ENCODE measurements around the gene DCUN1D4.

DCUN1D4 gene

DNA sequence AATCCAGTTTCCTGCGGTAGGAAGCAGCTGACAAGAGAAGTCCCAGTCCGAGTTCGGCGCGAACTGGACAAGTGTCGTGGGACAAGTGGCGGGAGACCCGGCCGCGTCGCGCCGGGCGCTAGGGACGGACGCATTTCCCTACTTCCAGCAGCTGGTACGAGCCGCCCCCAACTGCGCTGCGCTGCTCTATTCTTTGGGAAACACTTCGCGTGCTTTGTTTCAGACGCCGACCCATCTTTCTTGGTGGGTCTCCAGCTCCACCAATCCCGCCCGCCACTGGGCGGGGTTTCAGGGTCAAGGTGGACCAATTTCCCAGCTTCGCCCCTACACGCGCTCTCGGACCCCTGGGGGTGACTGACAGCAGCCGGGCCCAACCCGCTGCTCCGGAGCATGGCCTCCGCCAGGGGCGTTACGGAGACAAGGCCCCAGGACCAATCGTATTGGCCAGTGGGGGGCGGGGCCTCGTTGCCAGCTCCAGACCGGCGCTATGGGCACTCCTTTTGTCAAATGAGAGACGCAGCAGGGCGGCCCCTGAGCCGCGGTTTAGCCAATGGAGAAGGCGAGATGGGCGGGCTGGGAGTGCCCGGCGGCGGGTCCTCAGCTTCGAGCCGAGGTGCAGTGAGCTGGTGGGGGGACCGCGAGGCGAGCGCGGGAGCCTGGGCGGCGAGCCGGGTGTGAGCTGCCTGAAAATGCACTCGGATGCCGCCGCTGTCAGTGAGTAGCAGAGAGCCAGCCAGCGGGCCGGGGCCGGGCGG lies at the start of gene DCUN1D4:
DCUN1D4 (plus strand) TSS at position 600 of the 755 bp plus-strand sequence; CDS start at position 690, 90 bp downstream.
- peak; percentile 100 for DNase-seq

GRCh38 chr4:51820443-51821234 lies 22.3 kb upstream of the DCUN1D4 start:
- no peak for DNase-seq

GRCh38 chr4:51825341-51825740 lies 17.6 kb upstream of the DCUN1D4 start:
- DNase-seq, result no peak

DNA sequence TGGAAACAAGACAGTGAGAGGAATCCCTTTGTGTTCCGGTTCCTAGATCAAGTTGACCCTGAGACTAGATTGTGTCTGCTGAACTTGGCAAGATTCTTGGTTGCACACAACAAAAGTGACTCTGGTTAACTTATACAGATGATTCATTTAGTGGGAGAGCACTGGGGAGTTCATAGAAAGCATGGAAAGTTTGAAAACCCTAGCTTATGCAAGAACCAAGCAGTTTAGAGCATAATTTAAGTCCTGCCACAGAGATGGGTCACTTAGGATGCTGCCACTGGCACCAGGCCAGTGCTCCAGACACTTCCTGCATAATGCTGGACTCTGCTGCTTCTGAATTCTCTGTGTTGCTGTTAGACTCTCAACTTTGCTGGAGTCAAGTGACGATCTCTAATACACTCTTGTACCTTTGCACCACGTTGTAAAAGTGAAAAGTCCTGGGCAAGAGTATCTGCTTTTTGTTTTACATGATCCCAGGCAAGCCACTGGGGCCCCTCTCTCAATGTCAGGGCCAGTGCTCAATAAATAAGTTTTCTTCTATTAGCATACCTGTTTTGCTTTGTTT lies 12.7 kb upstream of the DCUN1D4 start:
- DNase-seq, result no peak

- DNase-seq, result peak; percentile 39
Observed at GRCh38 chr4:51831133-51831532, 11.8 kb upstream of the DCUN1D4 start.

DNA sequence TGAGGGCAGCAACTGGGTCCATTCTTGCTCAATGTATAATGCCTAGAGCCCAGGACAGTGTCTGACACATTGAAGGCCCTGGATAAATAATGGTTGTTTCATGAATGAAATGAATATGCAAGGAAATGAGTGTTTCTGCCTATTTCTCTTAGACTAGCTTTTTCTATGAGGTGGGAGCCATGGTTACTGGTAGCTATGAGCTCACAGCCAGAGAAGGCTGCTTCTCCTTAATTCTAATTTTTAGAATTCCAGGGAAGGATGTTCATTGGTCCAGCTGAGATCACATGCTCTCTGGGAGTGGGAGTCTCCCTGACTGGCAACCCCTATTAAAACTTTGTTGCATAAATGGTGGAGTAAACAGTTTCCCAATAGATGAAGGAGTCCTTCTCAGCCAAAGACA lies 9.7 kb upstream of the DCUN1D4 start:
- no peak for DNase-seq

- no peak for DNase-seq
Observed at GRCh38 chr4:51835079-51835478, 7.9 kb upstream of the DCUN1D4 start.

GRCh38 chr4:51835855-51836254 lies 7.1 kb upstream of the DCUN1D4 start:
- DNase-seq, result no peak

DNA sequence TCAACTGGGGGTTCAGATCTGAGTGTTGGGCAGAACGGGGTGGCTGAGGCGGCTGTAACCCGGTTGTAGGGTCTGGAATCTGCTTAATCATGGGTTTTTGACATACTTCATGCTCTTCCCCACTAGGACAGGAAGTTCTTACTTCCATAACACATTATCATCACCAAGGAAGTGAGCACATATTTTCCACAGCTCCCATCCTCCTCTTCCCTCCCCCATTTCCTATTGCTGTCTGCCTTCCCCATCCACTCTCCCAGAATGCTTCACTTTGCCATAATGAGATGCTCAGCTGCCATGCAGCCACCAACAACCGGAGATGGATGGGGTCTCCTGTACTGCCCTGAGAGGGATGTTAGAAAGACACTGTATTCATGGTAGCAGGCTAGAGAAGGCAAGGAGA lies 6.4 kb upstream of the DCUN1D4 start:
- no peak for DNase-seq

GRCh38 chr4:51840781-51841180 lies 2.2 kb upstream of the DCUN1D4 start:
- no peak for DNase-seq

DNA sequence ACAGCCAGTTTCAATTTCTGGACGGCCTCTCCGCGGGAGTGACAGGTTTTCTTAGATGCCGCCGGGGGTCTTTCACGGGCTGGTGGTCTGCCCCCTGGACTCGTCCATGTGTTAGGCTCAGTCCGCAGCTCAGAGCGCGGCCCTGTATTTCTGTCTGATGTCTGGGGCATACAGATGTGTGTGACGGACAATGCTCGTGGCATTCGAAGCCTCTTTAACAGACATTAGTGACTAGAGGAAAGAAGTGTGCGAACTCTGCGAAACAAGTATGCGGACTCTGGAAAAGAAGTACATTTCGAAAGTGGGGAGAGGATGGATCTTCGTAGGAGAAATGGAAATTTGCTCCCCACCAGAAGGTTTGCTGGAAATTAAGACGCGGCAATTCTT lies 793 bp upstream of the DCUN1D4 start:
- DNase-seq, result peak; percentile 26

- peak; percentile 55 for DNase-seq
Observed at GRCh38 chr4:51843309-51844152, 578 bp downstream of the DCUN1D4 start.

- peak; percentile 92 for DNase-seq
Observed at GRCh38 chr4:51844153-51845054, 1.5 kb downstream of the DCUN1D4 start.

- no peak for DNase-seq
Observed at GRCh38 chr4:51845055-51845426, 2.1 kb downstream of the DCUN1D4 start.

DNA sequence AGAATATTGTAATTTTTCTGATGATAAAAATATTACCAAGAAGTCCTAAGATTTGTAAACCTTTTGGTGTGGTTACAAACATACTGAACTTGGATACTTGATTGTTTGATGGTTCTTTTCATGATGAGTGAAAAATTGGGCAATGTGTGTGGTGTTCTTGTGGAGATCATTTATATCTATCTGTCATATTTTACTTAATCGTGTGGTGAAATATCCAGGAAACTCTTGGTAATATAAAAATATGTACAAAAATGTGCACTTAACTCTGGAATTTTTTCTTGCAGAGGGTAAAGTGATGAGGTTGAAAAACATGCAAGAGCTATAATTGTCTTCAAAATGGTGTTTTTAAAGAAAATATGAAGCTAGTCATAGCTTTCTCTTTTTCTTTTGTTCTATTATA lies 2.8 kb downstream of the DCUN1D4 start:
- DNase-seq, result peak; percentile 43

GRCh38 chr4:51849430-51849829 lies 6.5 kb downstream of the DCUN1D4 start:
- no peak for DNase-seq

GRCh38 chr4:51850294-51850693 lies 7.3 kb downstream of the DCUN1D4 start:
- DNase-seq, result no peak

- no peak for DNase-seq
Observed at GRCh38 chr4:51851090-51851936, 8.4 kb downstream of the DCUN1D4 start.

- DNase-seq, result no peak
Observed at GRCh38 chr4:51851937-51852290, 9.0 kb downstream of the DCUN1D4 start.

- DNase-seq, result no peak
Observed at GRCh38 chr4:51853027-51853682, 10.2 kb downstream of the DCUN1D4 start.

DNA sequence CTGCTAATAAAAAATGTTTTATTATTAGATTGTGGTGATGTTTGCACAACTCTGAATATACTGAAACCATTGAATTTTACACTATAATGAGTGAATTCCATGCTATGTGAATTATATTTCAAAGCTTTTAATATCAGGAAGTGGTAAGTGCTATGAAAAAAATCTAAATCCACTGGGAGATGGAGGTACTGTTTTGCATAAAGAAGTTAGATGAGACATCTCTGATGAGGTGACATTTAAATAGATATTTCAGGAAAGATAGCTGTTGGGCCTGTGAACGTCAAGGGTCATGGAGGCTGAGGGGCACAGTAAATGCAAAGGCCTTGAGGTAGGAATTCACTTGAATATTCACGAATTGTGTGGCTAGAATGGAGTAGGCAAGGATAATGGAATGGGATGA lies 12.3 kb downstream of the DCUN1D4 start:
- DNase-seq, result no peak
